Right hindlimb (tissue), 1 donor: ENCODE data around the gene CNNM1.

Source experiments
- DNase-seq: peaks from one replicate; pipeline ENCODE4 v3.0.0-alpha.2; 2018

CNNM1 gene

GRCh38 chr10:99339077-99339476 lies 9.9 kb downstream of the CNNM1 start:
- DNase-seq, result no peak

- DNase-seq, result no peak
These were observed 10.4 kb downstream of the CNNM1 start for GRCh38 chr10:99339563-99340047.

GRCh38 chr10:99340650-99341049 lies 11.5 kb downstream of the CNNM1 start:
- no peak for DNase-seq

DNA sequence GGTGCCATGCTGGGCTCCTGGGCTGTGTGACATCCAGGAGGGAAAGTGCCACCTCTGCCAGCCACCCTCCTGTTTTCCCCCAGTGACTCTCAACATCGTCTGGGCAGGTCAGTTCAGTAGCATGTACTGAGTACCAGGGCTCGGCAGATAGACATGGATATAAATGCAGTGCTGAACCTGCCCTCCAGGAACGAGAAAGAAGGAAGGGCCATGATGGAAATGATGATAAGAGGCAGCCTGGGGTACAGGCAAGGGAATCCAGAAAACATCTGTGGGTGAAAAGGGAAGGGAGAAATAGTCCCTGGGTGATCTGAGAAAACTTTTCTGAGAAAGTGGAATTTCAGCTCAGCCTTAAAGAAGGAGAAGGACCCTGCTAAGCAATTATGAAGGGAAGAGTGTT lies 12.1 kb downstream of the CNNM1 start:
- no peak for DNase-seq

- no peak for DNase-seq
These were observed 12.8 kb downstream of the CNNM1 start for GRCh38 chr10:99341860-99342490.

- DNase-seq, result no peak
These were observed 14.1 kb downstream of the CNNM1 start for GRCh38 chr10:99343262-99343661.

DNA sequence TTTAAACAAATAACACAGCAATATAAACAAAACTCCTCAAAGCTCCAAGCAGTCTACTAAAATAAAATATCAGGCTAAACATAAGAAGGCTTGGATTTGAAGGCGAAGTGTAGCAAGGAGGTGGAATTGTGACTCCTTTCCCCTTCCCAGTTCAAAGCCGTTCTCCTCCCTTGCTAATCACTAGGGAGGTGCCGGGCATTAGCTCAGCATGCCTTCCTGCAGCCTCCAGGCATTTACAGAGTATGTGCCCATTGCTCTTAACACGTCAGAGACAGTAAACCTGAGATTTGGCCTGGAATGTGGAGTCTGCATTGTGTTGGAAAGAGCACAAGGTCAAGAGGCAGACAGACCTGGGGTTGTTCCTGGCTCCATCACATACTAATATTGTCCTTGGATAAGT lies 15.6 kb downstream of the CNNM1 start:
- DNase-seq, result no peak

- no peak for DNase-seq
These were observed 16.2 kb downstream of the CNNM1 start for GRCh38 chr10:99345350-99345749.

DNA sequence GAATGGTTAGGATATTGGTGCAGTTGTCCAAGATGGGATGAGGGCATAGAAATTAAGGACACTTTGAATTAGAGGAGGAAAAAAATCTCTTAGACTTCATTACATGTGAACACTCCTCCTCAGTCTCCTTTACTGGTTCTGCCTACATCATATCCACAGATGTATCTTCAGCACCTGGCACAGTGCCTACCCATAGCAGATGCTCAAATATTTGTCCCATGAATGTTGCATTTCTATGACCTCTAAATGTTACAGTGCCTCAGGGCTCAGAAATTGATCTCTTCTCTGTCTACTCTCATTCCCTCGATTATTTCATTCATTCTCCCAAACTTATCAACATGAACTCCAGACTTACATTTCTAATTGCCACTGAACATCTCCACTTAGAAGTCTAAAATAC lies 17.1 kb downstream of the CNNM1 start:
- DNase-seq, result no peak

DNA sequence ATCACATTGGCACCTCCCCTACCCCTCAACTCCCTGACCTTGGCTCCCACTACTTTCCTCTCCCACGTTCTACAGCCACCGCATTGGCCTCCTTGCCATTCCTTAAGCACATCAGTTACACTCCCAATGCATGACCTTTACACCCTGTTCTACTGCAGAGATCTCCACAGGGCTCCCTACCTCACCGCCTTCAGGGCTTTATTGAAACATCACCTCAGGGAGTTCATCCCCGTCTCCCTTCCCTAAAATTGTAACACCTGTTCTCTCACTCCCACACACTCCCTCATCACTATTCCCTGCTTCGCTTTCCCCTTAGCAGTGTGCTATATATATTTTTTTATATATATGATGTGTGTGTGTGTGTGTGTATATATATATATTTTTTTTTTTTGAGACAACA lies 18.5 kb downstream of the CNNM1 start:
- DNase-seq, result no peak

- DNase-seq, result no peak
These were observed 24.0 kb downstream of the CNNM1 start for GRCh38 chr10:99353182-99353581.

- DNase-seq, result no peak
These were observed 28.5 kb downstream of the CNNM1 start for GRCh38 chr10:99357691-99358090.

- no peak for DNase-seq
These were observed 28.9 kb downstream of the CNNM1 start for GRCh38 chr10:99358101-99358500.

- no peak for DNase-seq
These were observed 31.8 kb downstream of the CNNM1 start for GRCh38 chr10:99360934-99361333.

GRCh38 chr10:99364125-99364524 lies 35.0 kb downstream of the CNNM1 start:
- DNase-seq, result no peak

- DNase-seq, result no peak
These were observed 36.2 kb downstream of the CNNM1 start for GRCh38 chr10:99365311-99365710.

GRCh38 chr10:99365736-99366135 lies 36.6 kb downstream of the CNNM1 start:
- DNase-seq, result no peak

- DNase-seq, result no peak
These were observed 37.5 kb downstream of the CNNM1 start for GRCh38 chr10:99366666-99367065.

DNA sequence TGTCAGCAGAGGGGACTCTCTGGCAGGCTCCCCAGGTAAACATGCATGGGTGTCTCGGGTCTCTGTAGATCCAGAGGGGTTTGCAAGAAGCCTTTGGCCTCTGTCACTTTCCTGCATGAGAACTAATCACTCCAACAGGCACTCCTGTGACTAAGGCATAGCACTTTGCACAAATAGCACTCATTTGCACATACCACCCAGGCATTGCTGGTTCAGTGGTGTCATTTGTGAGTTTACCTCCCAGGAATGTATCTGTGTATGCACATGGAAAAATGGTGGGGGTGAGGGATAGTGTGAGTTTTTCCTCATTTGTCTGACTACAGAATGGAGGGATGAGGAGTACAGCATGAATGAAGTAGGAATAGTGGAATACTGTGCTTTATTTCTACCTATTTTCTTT lies 39.5 kb downstream of the CNNM1 start:
- no peak for DNase-seq

DNA sequence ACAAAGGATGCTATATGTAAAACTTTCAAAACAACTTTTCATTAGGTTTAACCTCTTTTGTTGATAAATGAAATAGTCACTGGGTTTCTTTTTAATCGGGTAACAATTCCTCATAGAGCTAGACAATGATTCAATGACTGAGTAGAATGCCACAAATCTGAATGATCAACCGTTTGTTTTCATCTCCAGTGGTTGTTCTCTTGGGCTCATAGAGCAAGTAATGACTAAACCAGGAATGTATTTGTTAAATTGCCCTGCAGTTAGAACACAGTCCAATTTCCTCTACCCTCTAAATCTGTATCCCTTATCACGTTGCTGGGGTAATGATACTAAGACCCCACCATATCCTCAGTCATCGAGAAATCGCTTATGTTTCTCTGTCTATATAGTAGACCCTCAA lies 40.0 kb downstream of the CNNM1 start:
- no peak for DNase-seq

DNA sequence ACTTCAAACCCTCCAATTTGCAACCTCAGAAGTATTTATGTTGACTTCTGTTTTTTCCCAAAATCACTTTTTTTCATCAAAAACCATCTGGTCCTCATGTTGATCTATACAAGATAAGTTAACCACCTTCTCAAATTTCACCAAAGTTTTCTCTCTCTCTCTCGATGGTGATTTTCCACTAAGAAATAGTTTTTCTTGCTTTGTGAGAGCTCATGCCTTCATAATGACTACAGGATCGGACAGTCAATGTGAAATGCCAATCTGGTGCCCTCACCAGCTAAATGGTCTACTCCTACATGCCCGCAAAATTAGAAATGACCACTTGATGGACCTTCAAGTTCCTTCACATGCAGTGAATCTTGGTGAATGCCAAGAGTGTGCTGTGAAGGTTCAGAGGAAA lies 40.4 kb downstream of the CNNM1 start:
- DNase-seq, result no peak

- DNase-seq, result no peak
These were observed 41.8 kb downstream of the CNNM1 start for GRCh38 chr10:99370993-99371392.

DNA sequence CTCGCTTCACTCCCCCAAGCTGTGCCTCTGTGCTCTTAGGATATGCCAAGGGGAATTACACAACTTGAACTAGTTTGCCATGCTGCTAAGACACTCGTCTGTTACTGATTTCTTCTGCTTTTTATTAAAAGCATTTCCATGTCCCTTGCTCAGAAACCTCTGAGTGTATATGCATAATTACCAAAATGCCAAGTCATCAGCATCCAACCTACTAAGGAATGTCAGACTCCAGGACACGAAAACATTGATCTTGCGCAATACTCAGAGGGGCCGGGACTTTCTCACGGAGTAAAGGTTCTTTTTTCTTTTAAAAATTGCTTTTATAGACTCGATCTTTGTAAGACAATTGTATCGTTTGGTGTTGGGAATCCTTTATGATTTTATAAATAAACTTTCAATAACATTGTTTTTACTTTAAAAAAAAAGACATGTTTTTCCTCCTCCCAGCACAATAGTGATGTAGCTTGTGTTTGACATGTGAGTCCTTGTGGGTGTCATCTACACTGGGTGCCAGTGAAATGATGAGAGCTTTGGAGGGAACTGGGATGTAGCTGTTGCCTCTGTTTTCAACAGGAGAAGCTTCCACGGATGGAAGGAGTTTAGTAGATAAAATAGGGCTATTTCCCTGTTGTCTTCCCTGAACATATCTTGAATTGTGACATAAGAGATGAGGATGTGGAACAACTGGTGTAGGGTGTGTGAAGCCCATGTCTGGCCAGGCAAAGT lies 43.6 kb downstream of the CNNM1 start:
- no peak for DNase-seq

DNA sequence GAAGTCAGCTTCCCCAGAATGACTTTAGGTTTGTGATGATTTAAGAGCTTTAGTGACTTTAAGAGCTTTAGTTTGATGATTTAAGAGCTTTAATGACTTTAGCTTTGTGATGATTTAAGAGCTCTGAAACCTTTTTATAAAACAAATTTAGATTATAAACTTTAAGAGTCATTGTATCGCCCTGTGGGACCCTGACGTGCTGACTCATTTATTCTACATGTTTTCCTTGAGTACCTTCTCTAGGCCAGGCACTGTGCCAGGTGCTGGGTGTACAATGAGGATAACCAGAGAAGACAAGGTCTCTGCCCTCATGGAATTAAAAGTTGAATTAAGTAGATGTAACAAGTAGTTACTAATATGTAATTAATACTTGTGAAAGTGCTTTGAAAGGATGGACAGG lies 45.4 kb downstream of the CNNM1 start:
- no peak for DNase-seq

GRCh38 chr10:99374972-99375371 lies 45.8 kb downstream of the CNNM1 start:
- no peak for DNase-seq
